IMR-90 (cell line): ENCODE data around the gene MUC6. TPM values are rescaled to one million over a fixed set of nuclear protein-coding genes. Genes with fewer than 3 reads are reported as not detected.

Experiments
- ATAC-seq: fragments of 200-7000 bp; cut with Tn5 transposase; 2 replicates; pipeline ENCODE4 v1.9.1; 2020; ENCODE audit warnings: low read depth, mild to moderate bottlenecking, moderate library complexity
- BruUV-seq: library from RNA; stranded (reverse); fragments of 400-500 nt; replicated peaks from 2 replicates; lab custom pipeline; 2021; lab: Mats Ljungman, UMichigan
- CTCF ChIA-PET: fragments of 300-600 bp; formaldehyde crosslinking; extraction: SDS; loops from one replicate; lab custom pipeline; 2021; ENCODE audit warnings: antibody characterized with exemption; lab: Yijun Ruan, JAX
- POLR2A ChIA-PET: fragments of 300-600 bp; sonication (Branson Sonifier 250); formaldehyde crosslinking; loops from one replicate; lab custom pipeline; 2022; ENCODE audit warnings: antibody characterized with exemption; ENCODE audit not compliant: unreplicated experiment; lab: Charles Lee
- DNase-seq: peaks from one replicate; pipeline ENCODE4 v3.0.0; 2013
- H2AFZ ChIP-seq: replicated peaks from 2 replicates; pipeline ENCODE3; 2013; ENCODE audit warnings: low read length, mild to moderate bottlenecking; ENCODE audit not compliant: poor library complexity
- H2AK5ac ChIP-seq: 2 replicates; pipeline ENCODE4 v1.6.1; 2013; ENCODE audit warnings: low read depth, low read length, inconsistent platforms
- H2AK9ac ChIP-seq: replicated peaks from 2 replicates; pipeline ENCODE3; 2013; ENCODE audit warnings: mild to moderate bottlenecking, low read depth, low read length, moderate library complexity; ENCODE audit not compliant: poor library complexity
- H2BK120ac ChIP-seq: 2 replicates; pipeline ENCODE4 v1.6.1; 2013; ENCODE audit warnings: low read depth, low read length, inconsistent platforms
- H2BK15ac ChIP-seq: 3 replicates; pipeline ENCODE4 v1.6.1; 2013; ENCODE audit warnings: low read depth, low read length, inconsistent platforms
- H2BK20ac ChIP-seq: 2 replicates; pipeline ENCODE4 v1.6.1; 2013; ENCODE audit warnings: low read depth, mild to moderate bottlenecking, inconsistent platforms, low read length, moderate library complexity
- H2BK5ac ChIP-seq: 2 replicates; pipeline ENCODE4 v1.6.1; 2013; ENCODE audit warnings: mild to moderate bottlenecking, low read depth, low read length, inconsistent platforms; ENCODE audit not compliant: poor library complexity, severe bottlenecking
- H3K14ac ChIP-seq: replicated peaks from 2 replicates; pipeline ENCODE4 v1.6.1; 2013; ENCODE audit warnings: low read depth, low read length, inconsistent platforms
- H3K18ac ChIP-seq: 2 replicates; pipeline ENCODE4 v1.6.1; 2013; ENCODE audit warnings: low read depth, low read length, control low read depth
- H3K23ac ChIP-seq: 2 replicates; pipeline ENCODE4 v1.6.1; 2013; ENCODE audit warnings: low read depth, low read length, inconsistent platforms
- H3K27ac ChIP-seq: 2 replicates; pipeline ENCODE4 v1.5.1; 2013; ENCODE audit warnings: mild to moderate bottlenecking, control low read depth, low read length; ENCODE audit not compliant: insufficient read depth
- H3K27me3 ChIP-seq: 2 replicates; pipeline ENCODE4 v1.6.1; 2013; ENCODE audit warnings: low read length; ENCODE audit not compliant: control insufficient read depth, insufficient read depth
- H3K36me3 ChIP-seq: 2 replicates; pipeline ENCODE4 v1.6.1; 2013; ENCODE audit warnings: low read length, mixed read lengths; ENCODE audit not compliant: control insufficient read depth, insufficient read depth
- H3K4ac ChIP-seq: 2 replicates; pipeline ENCODE4 v1.6.1; 2013; ENCODE audit warnings: low read depth, low read length, inconsistent platforms
- H3K4me1 ChIP-seq: 2 replicates; pipeline ENCODE4 v1.6.1; 2013; ENCODE audit warnings: low read length, mixed read lengths; ENCODE audit not compliant: control insufficient read depth, insufficient read depth
- H3K4me2 ChIP-seq: 2 replicates; pipeline ENCODE4 v1.6.1; 2013; ENCODE audit warnings: low read depth, mild to moderate bottlenecking, control low read depth, low read length, moderate library complexity
- H3K4me3 ChIP-seq: 2 replicates; pipeline ENCODE4 v1.5.1; 2013; ENCODE audit warnings: low read depth, mild to moderate bottlenecking, control low read depth, low read length, moderate library complexity; ENCODE audit not compliant: insufficient read depth
- H3K56ac ChIP-seq: 2 replicates; pipeline ENCODE4 v1.6.1; 2013; ENCODE audit warnings: low read length, inconsistent platforms; ENCODE audit not compliant: insufficient read depth; ENCODE audit errors: extremely low read depth
- H3K79me1 ChIP-seq, 2 experiments: 2 replicates each; pipeline ENCODE4 v1.6.1; 2013; ENCODE audit warnings: low read length in 2 of 2, inconsistent platforms in 1 of 2, low read depth in 1 of 2
- H3K9ac ChIP-seq: 2 replicates; pipeline ENCODE4 v1.6.1; 2013; ENCODE audit warnings: low read depth, low read length, control low read depth
- H3K9me1 ChIP-seq: 2 replicates; pipeline ENCODE4 v1.6.1; 2013; ENCODE audit warnings: low read length, inconsistent platforms; ENCODE audit not compliant: insufficient read depth
- H3K9me3 ChIP-seq: 2 replicates; pipeline ENCODE4 v1.6.1; 2013; ENCODE audit warnings: low read length; ENCODE audit not compliant: control insufficient read depth, insufficient read depth
- H4K20me1 ChIP-seq: 2 replicates; pipeline ENCODE4 v1.6.1; 2013; ENCODE audit warnings: low read length, inconsistent platforms; ENCODE audit not compliant: insufficient read depth
- H4K5ac ChIP-seq: 2 replicates; pipeline ENCODE4 v1.6.1; 2013; ENCODE audit warnings: mild to moderate bottlenecking, low read depth, low read length, control low read depth
- H4K8ac ChIP-seq, 2 experiments: 2 replicates each; pipeline ENCODE4 v1.6.1; 2013; ENCODE audit warnings: low read depth in 2 of 2, low read length in 2 of 2, control low read depth in 1 of 2, inconsistent platforms in 1 of 2
- H4K91ac ChIP-seq: 2 replicates; pipeline ENCODE4 v1.6.1; 2013; ENCODE audit warnings: low read depth, low read length, inconsistent platforms; ENCODE audit not compliant: insufficient read depth
- BHLHE40 ChIP-seq: fragments of 150-350 bp; IDR thresholded peaks from 2 replicates; pipeline ENCODE4 v1.6.1; 2016; ENCODE audit warnings: mild to moderate bottlenecking, low read depth, low read length
- CEBPB ChIP-seq: IDR thresholded peaks from 2 replicates; pipeline ENCODE4 v1.6.1; 2012; ENCODE audit warnings: low read depth, low read length, improper control_type of control experiment
- CHD1 ChIP-seq: IDR thresholded peaks from 2 replicates; pipeline ENCODE4 v1.6.1; 2012; ENCODE audit warnings: low read depth, low read length, improper control_type of control experiment
- ELK1 ChIP-seq: fragments of 150-350 bp; IDR thresholded peaks from 2 replicates; pipeline ENCODE4 v1.6.1; 2016; ENCODE audit warnings: low read depth, mild to moderate bottlenecking, low read length, moderate library complexity, borderline replicate concordance
- FOS ChIP-seq: fragments of 150-350 bp; IDR thresholded peaks from 2 replicates; pipeline ENCODE4 v1.6.1; 2016; ENCODE audit warnings: low read depth, low read length
- MAFK ChIP-seq: IDR thresholded peaks from 2 replicates; pipeline ENCODE4 v1.6.1; 2012; ENCODE audit warnings: low read depth, low read length, improper control_type of control experiment
- MAZ ChIP-seq: IDR thresholded peaks from 2 replicates; pipeline ENCODE4 v1.6.1; 2012; ENCODE audit warnings: low read depth, mild to moderate bottlenecking, low read length, improper control_type of control experiment, moderate library complexity, borderline replicate concordance
- MXI1 ChIP-seq: IDR thresholded peaks from 2 replicates; pipeline ENCODE4 v1.6.1; 2012; ENCODE audit warnings: low read depth, mild to moderate bottlenecking, low read length, moderate library complexity, borderline replicate concordance
- NFE2L2 ChIP-seq: fragments of 150-350 bp; IDR thresholded peaks from 2 replicates; pipeline ENCODE4 v1.6.1; 2016; ENCODE audit warnings: low read depth, mild to moderate bottlenecking, low read length
- POLR2A ChIP-seq: IDR thresholded peaks from 2 replicates; pipeline ENCODE4 v1.6.1; 2012; ENCODE audit warnings: mild to moderate bottlenecking, low read depth, low read length
- RAD21 ChIP-seq: IDR thresholded peaks from 2 replicates; pipeline ENCODE4 v1.6.1; 2012; ENCODE audit warnings: low read length, improper control_type of control experiment
- RCOR1 ChIP-seq: IDR thresholded peaks from 2 replicates; pipeline ENCODE4 v1.6.1; 2012; ENCODE audit warnings: mild to moderate bottlenecking, low read length, improper control_type of control experiment; ENCODE audit not compliant: insufficient replicate concordance
- RFX5 ChIP-seq: IDR thresholded peaks from 2 replicates; pipeline ENCODE4 v1.8.0; 2012; ENCODE audit warnings: low read depth, mild to moderate bottlenecking, low read length, moderate library complexity
- SMC3 ChIP-seq: fragments of 150-350 bp; IDR thresholded peaks from 2 replicates; pipeline ENCODE4 v1.6.1; 2016; ENCODE audit warnings: low read depth, mild to moderate bottlenecking, antibody characterized with exemption, low read length, moderate library complexity
- WGBS, 2 experiments: methylation state at CpG; one replicate each; pipeline versions ENCODE4 v1.1.5 to v1.1.7; 2013; ENCODE audit warnings: missing lambda C conversion rate in 2 of 2; ENCODE audit not compliant: insufficient read length in 1 of 2; ENCODE audit errors: extremely low coverage in 2 of 2; 5-methylcytosine and 5-hydroxymethylcytosine counted together
- dilution Hi-C: fragments of 300-500 bp; cut with HindIII; formaldehyde crosslinking; loops from one replicate; pipeline ENCODE4 v1.14.3; 2018; ENCODE audit warnings: low sequenced_read_pairs; ENCODE audit not compliant: unreplicated experiment
- in situ Hi-C: fragments of 300-500 bp; cut with MboI; formaldehyde crosslinking; loops from 3 replicates; pipeline ENCODE4 v1.14.3; 2019; ENCODE audit warnings: low sequenced_read_pairs, inconsistent platforms, mixed read lengths
- intact Hi-C: fragments of 100-400 bp; cut with micrococcal nuclease; formaldehyde crosslinking; loops from 2 replicates; pipeline ENCODE4 v1.10.0; 2022
- polyA plus RNA-seq, 3 experiments: library from polyadenylated mRNA; depleted of rRNA; stranded (reverse); fragments of >200 nt; gene quantifications; 2 replicates each; pipeline ENCODE4 v1.2.3, GENCODE V29; 2012; ENCODE audit warnings: low replicate concordance in 1 of 3
- total RNA-seq: library from RNA; depleted of rRNA; stranded (reverse); fragments of >200 nt; gene quantifications from 2 replicates; pipeline ENCODE4 v1.2.3, GENCODE V29; 2012
- TF ChIP-seq, protein P1 (sequence below): fragments of 150-350 bp; IDR thresholded peaks from 2 replicates; pipeline ENCODE4 v1.6.1; 2017; ENCODE audit warnings: mild to moderate bottlenecking, antibody characterized with exemption, low read length, low read depth
- TF ChIP-seq, protein P2 (sequence below): conservative IDR thresholded peaks from 2 replicates; pipeline ENCODE4 v1.5.1; 2012; ENCODE audit warnings: mild to moderate bottlenecking, low read depth, low read length, improper control_type of control experiment

MUC6 gene
- total and polyA plus RNA-seq, 2 of the 4 experiments (the other 2 are of a cell fraction) = not detected

DNA sequence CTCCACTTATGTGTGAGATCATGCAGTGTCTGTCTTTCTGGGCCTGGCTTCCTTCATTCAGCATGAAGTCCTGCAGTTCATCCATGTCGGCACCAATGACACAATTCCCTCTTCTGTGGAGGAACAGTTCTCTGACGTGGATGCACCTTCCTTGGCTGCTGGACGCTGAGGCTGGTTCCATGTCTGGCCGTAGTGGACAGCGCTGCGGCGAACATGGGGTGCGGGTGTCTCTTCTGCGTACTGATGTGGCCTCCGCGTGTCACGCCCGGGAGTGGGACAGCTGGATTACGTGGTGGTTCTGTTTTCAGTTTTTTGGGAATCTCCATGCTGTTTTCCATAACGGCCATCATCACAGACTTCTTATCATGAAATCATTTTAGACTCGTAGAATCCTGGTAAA, 21.3 kb upstream of the MUC6 start:
- Histone ChIP-seq H3K9ac (no peak overlapping the region), H3K9me3 (peaks cover 5% of the 10 kb centered on the region), H4K20me1 (no peaks in the 10 kb centered on the region), H3K36me3 (no peaks in the 10 kb centered on the region), H2AK5ac (no peak overlapping the region; the same call in 1 of the 2 replicates), H4K91ac (no peak overlapping the region), H4K8ac (no peak overlapping the region), H3K23ac (no peak overlapping the region), H2BK20ac (no peak overlapping the region), H2BK15ac (no peak overlapping the region), H3K4me1 (peaks cover 12% of the 10 kb centered on the region), H2AFZ (no peak overlapping the region), H3K4ac (no peak overlapping the region), H3K79me1 (no peaks in the 10 kb centered on the region), H3K18ac (no peak overlapping the region), H3K9me1 (no peaks in the 10 kb centered on the region), H3K4me2 (no peak overlapping the region), H3K56ac (no peak overlapping the region), H3K14ac (no peak overlapping the region), H2AK9ac (peak overlapping the region; percentile 42), H3K27me3 (peaks cover 3% of the 10 kb centered on the region; the same call in 1 of the 2 replicates), H3K4me3 (no peak overlapping the region), H4K5ac (no peak overlapping the region), H2BK5ac (no peak overlapping the region), H2BK120ac (0 out of 2 replicates have a peak overlapping the region, but pooled peaks have one; percentile 32), H3K27ac (no peak overlapping the region)
- dilution Hi-C loops = no loop called here
- 100% methylated on average over 7 of the region's 16 CpGs; no CpG with 5 or more reads in 1 of the 2 experiments for WGBS, 2 experiments
- intact Hi-C loops = loop anchor here (10.0 kb wide), 1 partner anchor 213 kb away; the partner anchor contains the start of genes POLR2L and TSPAN4
- no peak for DNase-seq
- BruUV-seq = no TSS peak
- ChIA-PET POLR2A (no interaction called here), CTCF (no interaction called here)
- ATAC-seq = no peak
- no peak for TF ChIP-seq SMC3
- no peak for TF ChIP-seq BHLHE40
- TF ChIP-seq, protein P1, sequence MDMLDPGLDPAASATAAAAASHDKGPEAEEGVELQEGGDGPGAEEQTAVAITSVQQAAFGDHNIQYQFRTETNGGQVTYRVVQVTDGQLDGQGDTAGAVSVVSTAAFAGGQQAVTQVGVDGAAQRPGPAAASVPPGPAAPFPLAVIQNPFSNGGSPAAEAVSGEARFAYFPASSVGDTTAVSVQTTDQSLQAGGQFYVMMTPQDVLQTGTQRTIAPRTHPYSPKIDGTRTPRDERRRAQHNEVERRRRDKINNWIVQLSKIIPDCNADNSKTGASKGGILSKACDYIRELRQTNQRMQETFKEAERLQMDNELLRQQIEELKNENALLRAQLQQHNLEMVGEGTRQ = no peak
- no peak for TF ChIP-seq CHD1
- TF ChIP-seq MAZ = no peak
- no peak for TF ChIP-seq RAD21
- no peak for TF ChIP-seq CEBPB
- TF ChIP-seq NFE2L2 = no peak
- TF ChIP-seq FOS = no peak
- no peak for TF ChIP-seq POLR2A
- TF ChIP-seq RFX5 = no peak
- TF ChIP-seq, protein P2, sequence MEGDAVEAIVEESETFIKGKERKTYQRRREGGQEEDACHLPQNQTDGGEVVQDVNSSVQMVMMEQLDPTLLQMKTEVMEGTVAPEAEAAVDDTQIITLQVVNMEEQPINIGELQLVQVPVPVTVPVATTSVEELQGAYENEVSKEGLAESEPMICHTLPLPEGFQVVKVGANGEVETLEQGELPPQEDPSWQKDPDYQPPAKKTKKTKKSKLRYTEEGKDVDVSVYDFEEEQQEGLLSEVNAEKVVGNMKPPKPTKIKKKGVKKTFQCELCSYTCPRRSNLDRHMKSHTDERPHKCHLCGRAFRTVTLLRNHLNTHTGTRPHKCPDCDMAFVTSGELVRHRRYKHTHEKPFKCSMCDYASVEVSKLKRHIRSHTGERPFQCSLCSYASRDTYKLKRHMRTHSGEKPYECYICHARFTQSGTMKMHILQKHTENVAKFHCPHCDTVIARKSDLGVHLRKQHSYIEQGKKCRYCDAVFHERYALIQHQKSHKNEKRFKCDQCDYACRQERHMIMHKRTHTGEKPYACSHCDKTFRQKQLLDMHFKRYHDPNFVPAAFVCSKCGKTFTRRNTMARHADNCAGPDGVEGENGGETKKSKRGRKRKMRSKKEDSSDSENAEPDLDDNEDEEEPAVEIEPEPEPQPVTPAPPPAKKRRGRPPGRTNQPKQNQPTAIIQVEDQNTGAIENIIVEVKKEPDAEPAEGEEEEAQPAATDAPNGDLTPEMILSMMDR = no peak
- no peak for TF ChIP-seq MXI1
- TF ChIP-seq RCOR1 = no peak
- TF ChIP-seq MAFK = no peak
- no peak for TF ChIP-seq ELK1
- in situ Hi-C loops = no loop called here
